AG09309 (cell line): ENCODE data around the gene TBC1D22A.

Experiments used
- DNase-seq: peaks from one replicate; pipeline ENCODE4 v3.0.0-alpha.2; 2010; ENCODE audit warnings: low read depth
- H3K4me3 ChIP-seq: 2 replicates; pipeline ENCODE4 v1.5.1; 2011; ENCODE audit warnings: mild to moderate bottlenecking, low read depth, low read length, moderate library complexity; ENCODE audit not compliant: control insufficient read depth
- TF ChIP-seq, protein P1 (sequence below): IDR thresholded peaks from 2 replicates; pipeline ENCODE4 v1.5.1; 2011; ENCODE audit warnings: mild to moderate bottlenecking, low read depth, low read length, inconsistent platforms; ENCODE audit not compliant: insufficient read depth, control insufficient read depth; ENCODE audit errors: missing control alignments

The TBC1D22A gene

GRCh38 chr22:47005506-47006408, 243.3 kb downstream of the TBC1D22A start:
- TF ChIP-seq, protein P1, sequence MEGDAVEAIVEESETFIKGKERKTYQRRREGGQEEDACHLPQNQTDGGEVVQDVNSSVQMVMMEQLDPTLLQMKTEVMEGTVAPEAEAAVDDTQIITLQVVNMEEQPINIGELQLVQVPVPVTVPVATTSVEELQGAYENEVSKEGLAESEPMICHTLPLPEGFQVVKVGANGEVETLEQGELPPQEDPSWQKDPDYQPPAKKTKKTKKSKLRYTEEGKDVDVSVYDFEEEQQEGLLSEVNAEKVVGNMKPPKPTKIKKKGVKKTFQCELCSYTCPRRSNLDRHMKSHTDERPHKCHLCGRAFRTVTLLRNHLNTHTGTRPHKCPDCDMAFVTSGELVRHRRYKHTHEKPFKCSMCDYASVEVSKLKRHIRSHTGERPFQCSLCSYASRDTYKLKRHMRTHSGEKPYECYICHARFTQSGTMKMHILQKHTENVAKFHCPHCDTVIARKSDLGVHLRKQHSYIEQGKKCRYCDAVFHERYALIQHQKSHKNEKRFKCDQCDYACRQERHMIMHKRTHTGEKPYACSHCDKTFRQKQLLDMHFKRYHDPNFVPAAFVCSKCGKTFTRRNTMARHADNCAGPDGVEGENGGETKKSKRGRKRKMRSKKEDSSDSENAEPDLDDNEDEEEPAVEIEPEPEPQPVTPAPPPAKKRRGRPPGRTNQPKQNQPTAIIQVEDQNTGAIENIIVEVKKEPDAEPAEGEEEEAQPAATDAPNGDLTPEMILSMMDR: no peak
- DNase-seq: no peak
- no peak overlapping the region for H3K4me3 ChIP-seq

DNA sequence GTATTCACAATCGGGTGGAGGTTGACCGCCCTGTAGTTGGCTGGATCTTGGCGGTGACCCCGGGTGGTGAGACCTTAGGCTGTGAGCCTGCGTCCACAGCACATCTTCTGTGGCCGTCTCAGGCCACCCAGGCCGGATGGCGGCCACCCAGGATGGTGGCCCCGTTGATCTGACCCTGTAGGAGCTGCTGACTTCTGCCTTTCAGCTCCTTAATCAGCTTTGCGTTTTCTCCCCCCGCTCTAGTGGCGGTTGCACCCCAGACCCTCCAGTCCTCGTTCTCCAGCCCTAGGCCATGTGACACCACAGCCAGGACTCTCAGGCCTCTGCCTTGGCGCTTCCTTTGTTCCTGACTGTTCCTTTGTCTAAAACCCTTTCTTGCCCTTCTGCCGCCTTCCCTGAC, 244.0 kb downstream of the TBC1D22A start:
- TF ChIP-seq, protein P1: no peak
- no peak for DNase-seq
- no peak overlapping the region for H3K4me3 ChIP-seq

DNA sequence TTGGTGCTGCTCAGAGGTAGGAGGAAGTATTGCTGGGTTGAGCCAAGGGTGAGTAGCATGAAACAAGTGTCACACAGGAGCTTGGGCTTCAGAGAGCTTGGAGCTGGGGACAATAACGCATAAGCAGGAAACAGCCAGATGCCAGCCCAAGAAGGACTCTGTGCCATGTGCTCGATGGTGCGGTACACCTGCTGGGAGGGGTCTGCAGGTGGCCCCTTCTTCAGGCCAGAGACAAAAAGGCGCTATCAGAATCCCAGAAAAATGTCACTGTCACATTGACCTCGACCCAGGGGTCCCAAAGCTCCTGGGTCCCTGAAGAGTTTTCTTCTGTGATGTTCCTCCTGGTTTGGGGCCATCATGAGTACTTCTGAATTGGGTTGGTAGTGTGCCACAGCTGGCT, 244.4 kb downstream of the TBC1D22A start:
- DNase-seq: no peak
- TF ChIP-seq, protein P1: no peak
- no peak overlapping the region for H3K4me3 ChIP-seq

DNA sequence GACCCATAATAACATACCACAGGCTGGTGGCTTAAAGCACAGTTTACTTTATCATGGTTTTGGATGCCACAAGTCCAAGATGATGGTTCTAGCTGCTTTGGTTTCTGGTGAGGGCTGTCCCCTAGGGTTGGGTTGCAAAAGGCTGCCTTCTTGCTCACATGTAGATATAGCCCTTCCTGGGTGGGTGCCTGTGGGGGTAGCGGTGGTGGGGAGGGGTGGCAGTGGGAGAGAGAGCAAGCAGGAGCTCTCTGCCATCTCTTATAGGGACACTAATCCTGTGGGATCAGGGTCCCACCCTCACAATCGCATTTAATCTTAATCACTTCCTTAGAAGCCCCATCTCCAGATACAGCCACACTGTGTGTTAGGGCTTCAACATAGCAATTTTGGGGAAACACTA, 245.0 kb downstream of the TBC1D22A start:
- TF ChIP-seq, protein P1: no peak
- DNase-seq: no peak

GRCh38 chr22:47008208-47008885, 245.9 kb downstream of the TBC1D22A start:
- H3K4me3 ChIP-seq: no peak overlapping the region
- TF ChIP-seq, protein P1: no peak
- DNase-seq: no peak

More for the DNA sequence above, 245.0 kb downstream of the TBC1D22A start:
- no peak overlapping the region for H3K4me3 ChIP-seq

GRCh38 chr22:47009304-47010101, 247.1 kb downstream of the TBC1D22A start:
- TF ChIP-seq, protein P1: no peak
- DNase-seq: no peak
- H3K4me3 ChIP-seq: no peak overlapping the region
